HG03025 (cell line): ENCODE measurements around the gene IL17D.

Experiments
- ATAC-seq: cut with Tn5 transposase; IDR thresholded peaks from one replicate; pipeline ENCODE4 v1.9.1; 2021; ENCODE audit warnings: mild to moderate bottlenecking, moderate library complexity; ENCODE audit not compliant: unreplicated experiment, low FRiP score

IL17D gene

DNA sequence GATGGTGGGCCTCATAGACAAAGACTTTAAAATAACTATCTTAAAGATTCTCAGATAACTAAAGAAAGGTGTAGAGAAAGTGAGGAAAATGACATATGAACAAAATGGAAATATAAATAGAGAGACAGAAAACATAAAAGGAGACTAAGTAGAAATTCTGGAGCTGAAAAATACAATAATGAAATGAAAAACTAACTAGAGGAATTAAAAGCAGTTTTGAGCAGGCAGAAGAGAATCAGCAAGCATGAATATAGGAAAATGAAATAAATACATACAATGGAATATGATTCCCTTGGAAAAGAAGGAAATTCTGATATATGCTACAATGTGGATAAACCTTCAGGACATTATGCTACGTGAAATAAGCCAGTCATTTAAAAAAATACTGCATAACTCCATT, 66.3 kb downstream of the IL17D start:
- no peak for ATAC-seq
